Kidney epithelial cell (primary cell): ENCODE data around the gene NOP16. TPM values are rescaled to one million over a fixed set of nuclear protein-coding genes. Genes with fewer than 3 reads are reported as not detected.

Experiments used
- DNase-seq: peaks from one replicate; pipeline ENCODE4 v3.0.0-alpha.2; 2010; ENCODE audit warnings: low read depth
- H3K27me3 ChIP-seq: 2 replicates; pipeline ENCODE4 v1.6.0; 2011; ENCODE audit warnings: low read length; ENCODE audit not compliant: control insufficient read depth, insufficient read depth
- H3K36me3 ChIP-seq: 2 replicates; pipeline ENCODE4 v1.5.1; 2011; ENCODE audit warnings: low read length; ENCODE audit not compliant: control insufficient read depth, insufficient read depth
- H3K4me3 ChIP-seq: 2 replicates; pipeline ENCODE4 v1.5.1; 2011; ENCODE audit warnings: low read depth, mild to moderate bottlenecking, control low read depth, low read length
- CTCF ChIP-seq: IDR thresholded peaks from 2 replicates; pipeline ENCODE4 v1.5.1; 2011; ENCODE audit warnings: mild to moderate bottlenecking, moderate library complexity, low read length, control low read depth, inconsistent platforms; ENCODE audit not compliant: insufficient read depth, poor library complexity, severe bottlenecking
- total RNA-seq: library from RNA; depleted of rRNA; stranded (reverse); fragments of >200 nt; gene quantifications from 2 replicates; pipeline ENCODE4 v1.2.3, GENCODE V29; 2015

Gene NOP16
- total RNA-seq, 1 donor from 2014 or later = 17.8 TPM

- no peak for TF ChIP-seq CTCF
- Histone ChIP-seq H3K36me3 (peaks cover 6% of the 10 kb centered on the region), H3K4me3 (no peak overlapping the region), H3K27me3 (no peaks in the 10 kb centered on the region)
- no peak for DNase-seq
Observed at GRCh38 chr5:176350416-176350815, 38.0 kb downstream of the NOP16 start.

GRCh38 chr5:176342766-176343458 lies 45.5 kb downstream of the NOP16 start:
- H3K4me3 ChIP-seq = no peak overlapping the region
- no peaks in the 10 kb centered on the region for H3K27me3 ChIP-seq
- peaks cover 4% of the 10 kb centered on the region for H3K36me3 ChIP-seq
- TF ChIP-seq CTCF = no peak
- DNase-seq = no peak

- H3K4me3 ChIP-seq = no peak overlapping the region
- peaks cover 3% of the 10 kb centered on the region for H3K36me3 ChIP-seq
- no peak for TF ChIP-seq CTCF
- no peaks in the 10 kb centered on the region for H3K27me3 ChIP-seq
- DNase-seq = no peak
Observed at GRCh38 chr5:176342158-176342483, 46.3 kb downstream of the NOP16 start.

GRCh38 chr5:176341325-176342157 lies 46.9 kb downstream of the NOP16 start:
- TF ChIP-seq CTCF = no peak
- Histone ChIP-seq H3K27me3 (no peaks in the 10 kb centered on the region), H3K4me3 (no peak overlapping the region), H3K36me3 (peaks cover 3% of the 10 kb centered on the region)
- no peak for DNase-seq

- no peak for DNase-seq
- Histone ChIP-seq H3K4me3 (no peak overlapping the region), H3K36me3 (peaks cover 2% of the 10 kb centered on the region), H3K27me3 (no peaks in the 10 kb centered on the region)
- no peak for TF ChIP-seq CTCF
Observed at GRCh38 chr5:176339304-176339703, 49.1 kb downstream of the NOP16 start.
